Testis (tissue), 2 donors: ENCODE measurements around the gene SPINDOC.

Source experiments
- CTCF ChIP-seq, 3 experiments: fragments of 450-650 bp in 2 of 3; fragments of 200-600 bp in 1 of 3; sonication (generic) in 1 of 3; IDR thresholded peaks; one replicate each; pipeline ENCODE4 v1.5.1; 2016 to 2019; ENCODE audit warnings: antibody characterized with exemption in 3 of 3, mild to moderate bottlenecking in 2 of 3, moderate library complexity in 1 of 3
- POLR2A ChIP-seq: fragments of 450-650 bp; IDR thresholded peaks from one replicate; pipeline ENCODE4 v1.6.1; 2017; ENCODE audit warnings: antibody characterized with exemption, mild to moderate bottlenecking, moderate library complexity

GRCh38 chr11:63821411-63821810 lies 8.2 kb downstream of the SPINDOC start:
- TF ChIP-seq POLR2A (no peak), CTCF (IDR thresholded peaks at IDR 0.05) (no peak)
